DMS79 treated with DMSO at 0.1 percent for 48 hours (cell line): ENCODE results near the gene SLAMF9.

Source experiments
- DNase-seq: peaks from one replicate; lab custom pipeline; 2025; lab: John Stamatoyannopoulos, UW

SLAMF9 gene

DNA sequence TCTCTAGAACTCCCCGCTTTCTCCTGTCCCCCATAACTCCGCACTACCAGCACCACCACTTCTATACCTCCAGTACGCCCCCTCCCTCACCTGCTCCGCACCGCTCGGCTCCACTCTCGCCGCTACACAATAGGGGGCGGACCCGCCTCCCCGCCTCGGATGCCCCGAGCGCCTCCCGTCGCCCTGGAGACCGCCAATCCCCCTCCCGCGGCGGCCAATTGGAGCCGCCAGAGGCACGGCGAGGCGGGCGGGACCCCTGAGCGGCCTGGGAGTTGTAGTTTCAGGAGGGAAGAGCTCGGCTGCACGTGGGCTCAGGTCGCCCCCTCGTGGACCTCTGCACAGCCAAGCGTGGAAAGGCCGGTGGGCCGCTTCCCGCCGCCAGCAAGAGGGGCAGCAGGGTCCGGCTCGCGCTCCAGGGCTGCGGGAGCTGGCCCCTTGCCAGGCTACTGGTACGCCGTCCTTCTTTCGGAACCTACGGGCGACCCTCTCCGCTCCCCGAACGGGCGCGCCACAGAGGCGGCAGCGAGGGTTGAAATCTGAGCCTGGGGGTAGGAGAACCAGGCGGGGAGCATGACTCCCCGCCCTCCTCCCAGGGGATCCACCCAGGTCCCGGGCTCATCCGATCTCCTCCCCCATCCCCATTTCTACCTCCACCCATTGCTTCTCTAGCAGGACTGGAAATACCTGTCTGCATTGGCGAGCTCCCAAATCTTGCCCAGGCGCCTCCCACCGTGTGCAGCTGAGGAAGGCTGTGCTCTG lies 8.4 kb downstream of the SLAMF9 start, which contains the start of gene IGSF9:
Gene IGSF9, minus strand, starts transcription at position 131 of the 759 bp plus-strand sequence. CDS start 2,159 bp downstream, outside the sequence.
- DNase-seq, result peak; percentile 94

DNA sequence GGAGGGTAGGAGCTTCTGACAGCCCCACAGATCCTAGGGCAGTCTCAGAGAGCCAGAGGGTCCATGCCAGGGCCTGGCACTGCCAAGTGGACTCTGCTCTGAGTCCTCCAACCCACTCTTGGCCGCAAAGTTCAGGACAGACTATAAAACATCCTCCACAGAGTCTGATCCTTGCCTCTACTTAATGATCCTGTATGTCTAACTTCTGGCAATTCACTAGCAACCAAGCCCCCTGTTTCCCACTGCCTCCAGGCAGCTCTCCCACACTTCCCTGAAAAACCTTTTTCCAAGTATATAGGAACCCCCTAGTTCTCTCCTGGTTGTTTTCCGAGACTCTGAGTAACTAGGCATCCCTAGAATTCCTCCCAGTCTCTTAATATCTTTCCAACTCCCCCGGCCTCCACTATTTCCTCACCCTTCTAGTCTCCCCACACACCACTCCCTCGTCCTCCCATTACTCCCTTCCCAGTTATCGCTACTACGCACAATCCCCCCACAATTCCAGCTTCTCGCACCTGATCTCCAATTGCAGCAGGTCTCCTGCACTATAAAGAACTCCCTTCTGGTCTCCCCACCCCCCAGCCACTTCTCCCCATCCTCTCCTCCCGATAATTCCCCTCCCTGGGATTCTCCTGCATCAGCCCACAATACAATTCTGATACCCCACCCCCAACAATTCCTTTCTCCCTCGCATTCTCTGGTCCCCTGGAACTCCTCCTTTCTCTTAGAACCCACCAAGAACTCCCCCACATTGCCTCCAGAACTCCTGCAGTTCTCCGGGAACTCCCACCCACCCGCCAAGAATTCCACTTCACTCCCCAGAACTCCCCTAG lies 9.2 kb downstream of the SLAMF9 start:
- peak; percentile 66 for DNase-seq

DNA sequence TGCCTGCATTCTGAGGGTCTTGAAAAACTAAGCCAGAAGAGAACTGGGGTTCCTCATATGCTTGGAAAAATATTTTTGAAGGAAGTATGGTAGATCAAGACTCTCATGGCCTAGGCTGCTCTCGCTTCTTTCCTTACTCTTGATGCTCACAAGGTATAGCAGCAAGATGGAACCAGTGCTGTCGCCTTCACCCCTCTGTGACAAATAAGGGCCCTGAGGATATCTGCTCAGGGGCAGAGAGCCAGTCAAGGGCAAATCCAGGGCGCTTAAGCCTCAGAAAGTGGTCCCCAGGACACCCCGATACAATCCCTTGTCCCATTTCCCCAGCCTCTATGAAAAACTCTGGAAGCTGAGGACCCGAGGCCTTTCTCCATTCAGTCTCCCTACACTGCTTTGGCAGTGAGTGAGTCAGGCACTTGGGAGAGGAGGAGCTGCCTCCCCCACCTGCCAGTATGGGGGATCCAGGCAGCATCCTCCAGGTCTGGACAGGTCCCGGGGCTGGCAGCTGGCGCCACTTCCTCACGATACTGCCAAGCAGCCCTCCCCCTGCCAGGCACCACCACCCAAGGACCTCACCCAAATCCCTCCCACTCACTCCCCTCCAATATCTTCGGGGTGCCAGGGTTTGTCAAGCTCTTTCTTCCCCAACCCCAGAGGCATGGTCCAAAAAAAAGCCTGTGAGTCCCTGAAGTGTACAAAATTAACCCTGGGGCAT lies 10.0 kb downstream of the SLAMF9 start:
- DNase-seq, result peak; percentile 82

DNA sequence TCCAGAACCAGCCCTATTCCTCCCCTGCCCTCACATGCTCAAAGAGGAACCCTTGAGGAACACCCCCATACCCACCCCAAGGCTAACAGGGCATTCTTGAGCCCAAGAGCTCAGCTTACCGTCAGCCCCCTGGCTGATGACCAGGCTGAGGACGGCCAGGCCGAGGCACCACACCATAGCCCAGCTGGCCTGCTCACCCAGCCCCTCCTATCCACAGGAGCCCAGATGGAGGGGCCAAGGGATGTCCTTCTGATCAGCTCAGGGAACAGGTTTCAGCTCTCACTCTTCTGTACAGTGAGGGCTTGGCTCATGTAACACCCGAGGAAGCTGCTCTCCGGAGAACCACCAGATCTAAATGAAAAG lies 10.8 kb downstream of the SLAMF9 start:
- DNase-seq, result no peak

DNA sequence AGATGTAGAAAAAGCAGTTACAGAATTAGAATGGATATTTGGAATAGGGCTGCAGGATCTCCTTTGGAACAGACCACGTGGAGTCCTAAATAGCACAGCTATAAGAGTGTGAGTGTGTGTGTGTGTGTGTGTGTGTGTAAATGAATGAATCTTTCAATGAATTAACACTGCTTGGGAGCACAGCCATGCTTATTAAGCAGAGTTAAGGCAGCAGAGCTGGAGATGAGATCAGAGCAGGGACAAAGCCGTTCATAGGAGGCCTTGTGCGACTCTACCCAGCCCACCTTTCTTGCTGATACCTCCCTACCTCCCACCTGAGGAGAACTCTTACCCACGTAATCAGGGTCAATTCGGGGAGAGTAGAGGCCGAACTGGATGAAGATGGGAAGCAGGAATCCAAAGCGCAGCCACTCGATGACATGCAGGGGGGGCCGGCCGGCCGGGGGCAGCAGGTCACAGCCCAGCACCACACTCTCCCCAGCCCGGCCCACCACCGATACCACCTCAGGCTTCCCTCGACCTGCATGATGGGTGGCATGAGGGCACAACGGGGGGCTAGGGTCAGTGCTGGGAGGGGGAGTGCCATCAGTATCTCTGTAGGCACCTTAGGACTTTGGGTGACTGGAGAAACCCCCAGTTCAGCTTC lies 11.3 kb downstream of the SLAMF9 start:
- DNase-seq, result no peak

DNA sequence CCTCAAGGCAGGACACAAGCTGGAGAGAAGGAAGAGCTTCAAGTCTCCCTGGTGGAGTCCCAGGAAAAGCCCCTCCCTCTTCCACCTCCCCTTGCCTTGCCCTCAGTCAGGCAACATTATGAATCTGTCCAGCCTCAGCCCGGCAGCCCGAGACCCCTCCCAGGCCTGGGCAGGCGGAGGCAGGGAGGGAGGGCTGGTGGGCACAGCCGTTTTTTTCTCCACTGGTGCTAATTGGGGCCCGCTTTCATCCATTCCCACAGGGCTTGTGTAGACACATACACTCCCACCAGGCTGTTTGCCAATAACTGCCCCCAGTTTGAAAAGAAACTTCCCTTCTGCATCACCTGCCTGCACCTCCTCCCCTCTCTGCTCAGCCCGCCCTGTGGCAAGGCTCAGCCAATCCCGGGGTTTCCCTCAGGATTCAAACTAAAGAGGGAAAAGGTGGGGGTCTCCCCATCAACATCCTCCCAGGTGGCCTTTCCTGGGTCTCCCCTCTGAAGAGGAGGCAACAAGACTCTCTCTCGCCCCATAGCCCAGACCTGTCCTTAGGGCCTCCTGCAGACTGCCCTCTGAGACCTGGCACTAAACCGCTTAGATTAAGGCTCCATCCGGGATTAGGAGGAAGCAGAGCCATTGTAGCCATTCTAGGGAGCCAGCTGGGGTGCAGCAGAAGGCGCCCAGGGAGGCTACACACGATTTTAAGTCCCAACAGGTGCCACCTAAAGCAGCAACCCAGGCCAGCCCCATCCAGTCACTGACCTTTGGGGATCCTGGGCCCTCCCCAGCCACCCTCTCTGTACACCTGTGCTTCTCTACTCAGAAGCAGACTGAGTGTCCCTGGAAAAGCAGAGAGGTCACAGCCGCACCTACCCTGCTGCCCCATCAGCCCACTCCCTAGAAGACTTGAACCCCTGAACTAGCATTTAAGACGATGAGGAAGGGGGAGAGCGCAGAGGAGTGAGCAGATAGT lies 12.2 kb downstream of the SLAMF9 start:
- DNase-seq, result peak; percentile 89

DNA sequence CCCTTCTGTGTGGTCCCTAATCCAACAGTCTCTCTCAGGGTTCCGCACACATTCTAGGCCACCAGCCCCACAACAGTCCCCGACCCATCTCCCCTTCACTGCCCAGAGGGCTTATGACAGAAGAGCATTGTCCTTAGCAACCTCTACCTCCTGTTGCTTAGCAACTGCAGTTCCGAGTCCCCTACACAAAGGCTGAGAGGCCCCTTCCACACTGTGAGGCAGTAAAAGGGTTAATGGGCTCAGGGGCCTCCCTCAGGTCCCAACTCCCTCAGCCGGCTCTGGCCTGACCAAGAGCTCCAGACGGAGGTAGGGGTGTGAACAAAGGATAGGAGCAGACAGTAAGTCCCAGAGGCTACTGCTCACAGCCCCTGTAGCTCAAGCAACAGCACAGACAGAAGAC lies 12.9 kb downstream of the SLAMF9 start:
- DNase-seq, result peak; percentile 66

DNA sequence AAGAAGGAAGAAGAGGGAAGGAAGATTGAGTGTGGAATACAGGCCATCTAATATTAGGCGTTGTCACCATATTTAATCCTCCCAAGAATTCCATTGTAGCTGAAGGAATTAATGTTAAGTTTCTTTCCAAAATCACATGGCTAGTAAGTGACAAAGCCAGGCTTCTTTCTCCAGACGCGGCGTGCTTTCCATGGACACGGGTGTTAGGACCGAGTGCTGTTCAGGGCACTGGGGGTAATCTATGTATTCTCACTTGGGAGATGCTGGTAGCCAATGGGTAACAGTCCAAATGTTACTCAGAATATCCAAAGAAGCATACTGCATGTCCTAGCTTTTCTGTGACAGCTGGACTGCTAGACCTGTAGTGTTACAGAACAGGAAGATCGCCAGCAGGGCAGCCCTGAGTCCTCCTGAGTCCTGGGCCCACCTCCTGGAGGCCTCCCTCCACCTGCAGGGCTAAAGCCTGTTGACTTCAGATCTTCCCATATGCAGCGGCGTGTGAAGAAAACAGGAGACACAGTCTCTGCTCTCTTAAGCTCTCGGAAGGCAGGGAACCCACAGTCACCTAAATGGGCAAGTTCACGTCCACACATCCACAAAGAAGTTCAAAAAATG lies 13.9 kb downstream of the SLAMF9 start:
- no peak for DNase-seq

DNA sequence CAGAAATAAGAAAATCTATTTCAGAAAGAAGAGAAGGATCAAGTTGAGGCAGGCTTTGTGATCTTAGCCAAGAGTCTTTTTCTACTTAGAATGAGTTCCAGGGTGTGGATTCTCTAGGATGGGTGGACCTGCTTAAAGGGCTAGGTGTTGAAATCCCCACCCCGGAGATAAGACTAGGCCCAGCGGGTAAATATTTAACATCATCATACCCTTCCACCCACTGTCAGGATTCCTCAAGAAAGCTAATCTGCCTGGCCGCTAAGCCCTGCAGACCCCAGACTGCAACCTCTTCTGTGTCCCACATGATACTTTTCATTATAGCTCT lies 14.4 kb downstream of the SLAMF9 start:
- no peak for DNase-seq

DNA sequence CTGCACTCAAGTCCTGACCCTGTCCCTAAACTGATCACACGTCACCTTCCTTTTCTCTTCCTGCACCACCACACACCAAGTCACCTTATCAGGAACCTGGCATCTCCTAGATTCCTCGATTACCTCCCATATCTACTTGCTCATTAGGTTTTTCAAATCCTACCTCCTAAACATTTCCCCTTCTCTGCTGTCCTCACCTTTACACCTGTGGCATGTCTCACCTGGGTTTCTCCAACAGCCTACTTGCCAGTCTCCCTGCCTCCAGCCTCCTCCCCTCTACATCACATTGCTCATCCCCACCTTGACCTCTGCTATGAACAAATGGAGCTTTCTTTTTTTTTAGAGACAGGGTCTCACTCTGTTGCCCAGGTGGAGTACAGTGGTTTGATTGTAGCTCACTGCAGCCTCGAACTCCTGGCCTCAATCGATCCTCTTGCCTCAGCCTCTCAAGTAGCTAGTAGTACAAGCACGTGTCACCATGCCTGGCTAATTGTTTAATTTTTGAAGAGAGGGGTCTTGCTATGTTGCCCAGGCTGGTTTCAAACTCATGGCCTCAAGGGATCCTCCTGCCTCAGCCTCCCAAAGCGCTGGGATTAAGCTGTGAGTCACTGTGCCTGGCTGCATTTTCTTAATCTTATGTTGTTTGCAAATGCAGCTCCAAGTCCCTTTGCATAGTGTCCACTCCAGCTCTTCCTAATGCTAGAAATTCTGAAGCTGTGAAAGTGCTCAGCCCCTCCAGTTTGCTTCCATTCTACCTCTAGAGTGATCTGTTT lies 14.9 kb downstream of the SLAMF9 start:
- no peak for DNase-seq

DNA sequence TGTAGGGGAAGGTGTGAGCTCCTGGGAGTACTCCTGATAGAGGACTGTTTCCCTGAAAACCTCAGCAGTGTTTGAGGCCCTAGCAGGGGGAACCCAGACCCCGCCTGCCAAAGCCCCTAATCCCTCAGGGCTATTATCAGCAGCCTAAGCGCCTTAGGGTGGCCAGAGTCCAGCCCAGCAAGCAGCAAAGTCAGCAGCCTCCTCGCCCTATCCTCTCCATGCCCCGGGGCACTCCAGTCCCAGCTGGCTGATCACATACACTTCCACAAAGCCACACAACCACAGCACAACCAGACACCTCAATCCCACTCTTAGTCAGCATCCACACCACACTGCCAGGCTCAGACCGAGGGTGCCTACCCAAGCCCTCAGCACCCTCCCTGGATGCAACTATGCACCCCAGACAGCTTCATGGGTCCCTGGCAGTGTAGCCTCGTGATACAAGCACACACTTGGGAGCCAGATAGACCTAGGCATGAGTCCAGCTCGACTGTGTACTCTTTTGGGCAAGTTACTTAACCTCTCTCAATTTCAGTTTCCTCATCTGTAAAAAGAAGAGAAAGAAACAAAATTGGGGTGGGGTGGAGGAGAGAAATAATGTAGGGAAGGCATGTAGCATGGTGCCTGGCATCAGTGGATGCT lies 15.7 kb downstream of the SLAMF9 start:
- DNase-seq, result no peak

DNA sequence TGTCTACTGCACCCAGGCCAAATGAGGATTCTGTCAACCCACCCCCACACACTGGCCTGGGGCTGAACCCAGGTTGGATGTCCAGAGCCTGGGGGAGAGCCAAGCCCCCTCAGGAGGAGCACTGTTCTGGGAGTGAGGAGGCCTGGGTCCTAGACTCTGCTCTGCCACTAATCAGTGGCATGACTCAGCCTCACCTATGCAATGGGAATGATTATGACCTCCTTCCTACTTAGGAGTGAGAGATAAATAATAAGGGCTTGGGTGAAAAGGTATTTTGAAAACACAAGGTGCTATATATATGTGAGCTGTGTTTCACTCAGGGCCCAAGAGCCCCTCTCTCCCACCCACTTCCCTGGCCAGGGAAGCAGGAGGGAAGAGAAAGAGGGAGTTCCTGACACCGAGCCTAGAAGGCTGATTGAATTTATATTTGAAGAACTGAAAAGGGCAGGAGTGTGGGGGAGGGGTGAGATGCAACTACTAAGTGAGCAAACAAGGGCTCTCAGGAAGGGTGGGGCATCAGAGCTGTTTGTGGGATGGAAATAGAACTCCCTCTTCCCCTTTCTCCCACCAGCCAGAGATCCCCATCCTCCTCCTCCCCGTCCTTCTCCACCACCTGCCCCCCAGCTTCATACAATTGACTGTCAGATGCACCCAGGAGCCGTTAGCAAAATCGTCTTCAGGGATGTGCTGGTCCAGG lies 16.8 kb downstream of the SLAMF9 start:
- peak; percentile 51 for DNase-seq

DNA sequence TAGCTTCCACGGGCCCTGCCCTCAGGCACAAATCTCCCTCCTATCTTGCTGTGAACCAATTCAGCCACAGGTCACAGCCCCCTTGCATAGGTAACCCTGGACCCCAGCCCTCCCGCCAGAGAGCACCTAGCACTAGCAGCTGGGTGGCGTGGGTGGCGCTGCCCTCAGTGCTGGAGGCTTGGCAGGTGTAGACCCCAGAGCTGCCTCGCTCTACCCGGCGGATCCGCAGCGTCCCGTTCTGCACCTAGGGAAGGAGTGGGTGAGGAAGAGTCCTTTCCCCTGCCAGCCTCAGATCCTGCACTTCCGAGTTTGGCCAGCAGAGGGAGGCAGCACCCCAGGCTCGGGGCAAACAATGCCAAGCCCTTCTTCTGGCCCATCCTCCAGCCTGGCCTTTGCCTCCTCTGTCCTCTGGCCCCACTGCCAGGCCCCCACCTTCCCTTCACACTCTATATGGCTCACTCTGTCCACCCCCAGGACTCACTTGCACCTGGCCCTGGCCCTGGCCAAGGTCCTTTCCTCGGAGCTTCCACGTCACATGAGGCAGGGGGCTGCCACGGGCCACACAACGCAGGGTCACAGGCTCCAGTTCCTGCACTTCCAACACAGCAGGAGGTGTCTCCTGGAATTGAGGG lies 17.6 kb downstream of the SLAMF9 start:
- peak; percentile 52 for DNase-seq

DNA sequence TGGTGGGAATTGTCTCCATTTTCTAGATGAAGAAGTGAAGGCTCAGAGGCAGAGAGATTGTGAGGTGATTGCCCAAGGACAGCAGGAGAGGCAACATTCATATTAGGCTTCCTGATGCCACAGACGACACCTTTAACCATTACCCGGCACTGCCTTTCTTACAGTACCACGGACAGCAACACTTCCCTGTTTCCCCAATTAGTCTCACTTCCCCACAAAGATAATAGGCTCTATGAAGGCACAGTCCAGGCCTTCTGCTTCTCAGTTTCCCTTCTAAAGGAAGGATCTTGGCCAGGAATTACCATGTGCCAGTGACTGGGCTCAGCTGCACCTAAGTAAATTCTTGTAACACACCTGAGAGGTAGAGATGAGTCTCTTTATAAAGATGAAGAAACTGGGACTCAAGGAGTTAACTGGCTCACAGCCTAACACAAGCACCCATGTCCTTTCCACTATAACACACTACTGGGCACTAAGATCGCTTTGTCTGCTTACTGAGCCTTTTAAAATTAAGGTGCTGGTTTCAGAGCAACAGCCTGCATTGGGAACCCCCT lies 18.2 kb downstream of the SLAMF9 start:
- no peak for DNase-seq

DNA sequence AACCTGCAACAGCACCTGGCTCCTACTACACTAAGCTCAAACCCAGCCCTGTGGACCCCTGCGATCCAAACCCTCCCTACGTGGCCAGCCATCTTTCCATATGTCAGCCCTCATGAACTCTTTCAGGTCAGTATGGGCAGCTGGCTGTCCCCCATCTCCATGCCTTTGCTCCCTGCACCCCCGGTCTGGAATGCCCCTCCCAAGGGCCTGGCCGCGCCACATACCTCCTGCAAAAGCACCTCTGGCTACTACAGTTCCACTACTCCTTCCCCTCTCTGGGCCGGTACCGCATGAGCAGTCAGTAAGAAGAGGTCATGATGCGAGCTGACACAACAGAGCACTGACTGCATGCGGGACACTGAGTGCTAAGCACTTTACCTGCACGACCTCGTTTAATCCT lies 18.7 kb downstream of the SLAMF9 start:
- DNase-seq, result no peak

DNA sequence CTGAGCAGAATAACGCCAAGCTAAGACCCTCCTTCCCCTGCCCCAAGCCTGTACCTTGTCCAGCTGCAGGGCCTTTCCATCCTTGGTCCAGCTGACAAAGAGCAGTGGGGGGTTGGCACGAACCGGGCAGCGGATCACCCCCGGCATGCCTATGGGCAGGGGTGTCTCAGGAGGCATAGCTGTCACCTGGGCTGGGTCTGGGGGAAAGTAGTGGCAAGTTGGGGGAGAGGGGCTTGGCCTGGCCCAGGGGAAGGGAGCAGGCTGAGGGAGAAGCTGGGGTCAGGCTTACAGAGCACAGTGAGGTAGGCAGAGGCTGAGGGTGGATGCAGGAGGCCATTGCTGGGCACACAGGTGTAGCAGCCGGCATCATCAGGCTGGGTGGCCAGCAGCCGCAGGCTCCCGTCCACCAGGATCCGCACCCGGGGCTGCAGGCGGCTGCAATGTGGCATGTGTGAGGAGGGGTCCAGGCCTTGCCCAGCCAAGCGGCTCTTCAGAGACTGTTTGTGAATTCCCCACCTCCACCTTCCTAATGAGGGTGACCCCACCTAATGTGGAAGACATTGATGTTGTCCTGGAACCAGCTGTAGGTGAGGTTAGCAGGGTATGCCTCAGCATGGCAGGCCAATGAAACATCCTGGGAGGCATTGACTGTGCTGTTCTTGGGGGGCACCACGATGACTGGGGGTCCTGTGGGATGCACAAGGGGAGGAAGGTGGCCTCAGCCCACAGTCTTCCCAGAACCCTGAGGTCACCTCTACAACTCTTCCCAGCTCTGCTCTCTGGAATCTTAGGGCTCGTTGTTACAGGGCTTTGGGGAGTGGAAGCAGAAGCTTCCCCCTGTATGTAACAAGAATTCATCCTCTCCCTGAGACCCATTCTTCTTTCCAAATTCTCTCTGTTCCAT lies 19.6 kb downstream of the SLAMF9 start:
- no peak for DNase-seq

DNA sequence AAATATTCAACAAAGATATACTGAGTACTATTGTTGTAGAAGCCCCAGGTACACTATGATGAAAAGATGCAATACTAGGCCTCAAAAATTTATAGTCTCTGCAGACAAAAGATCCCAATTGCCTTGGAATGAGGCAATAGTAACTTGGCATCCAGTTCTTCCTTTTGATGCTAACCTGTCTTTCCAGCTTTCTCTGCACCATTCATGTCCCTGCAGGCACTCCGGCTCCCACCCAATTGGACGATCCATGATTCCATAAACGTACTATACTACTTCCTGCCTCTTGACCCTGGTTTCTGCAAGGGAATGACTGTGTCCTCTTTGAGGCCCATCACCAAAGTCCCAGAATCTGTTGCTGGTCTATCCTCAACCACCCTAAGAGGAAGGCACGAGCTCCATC lies 20.7 kb downstream of the SLAMF9 start:
- DNase-seq, result no peak
